HepG2 (cell line): Measurements from ENCODE around the gene SLC23A2. TPM values are rescaled to one million over a fixed set of nuclear protein-coding genes. Genes with fewer than 3 reads are reported as not detected.

Experiments
- ATAC-seq: fragments of 200-7000 bp; cut with Tn5 transposase; 3 replicates; pipeline ENCODE4 v1.9.1; 2020; ENCODE audit warnings: mild to moderate bottlenecking, moderate library complexity
- BruUV-seq: library from RNA; stranded (reverse); fragments of 400-500 nt; replicated peaks from 2 replicates; lab custom pipeline; 2021; lab: Mats Ljungman, UMichigan
- CTCF ChIA-PET: fragments of 300-600 bp; formaldehyde crosslinking; extraction: SDS; loops from one replicate; lab custom pipeline; 2021; ENCODE audit warnings: low total read pairs, inconsistent platforms, low intra/inter-chr PET ratio; lab: Yijun Ruan, JAX
- POLR2A ChIA-PET: fragments of 350-600 bp; sonication (Branson Sonifier 250); formaldehyde crosslinking; loops from one replicate; lab custom pipeline; 2020; ENCODE audit warnings: antibody characterized with exemption, inconsistent platforms; lab: Yijun Ruan, JAX
- DNase-seq: peaks from one replicate; pipeline ENCODE4 v3.0.0-alpha.2; 2015; ENCODE audit warnings: low spot score
- FAIRE-seq: peaks from 3 replicates; lab custom pipeline; 2011; peaks lifted over from hg19 to GRCh38; lab: Jason Lieb, UNC
- H2AFZ ChIP-seq: one replicate; pipeline ENCODE4 v1.6.1; 2011; ENCODE audit warnings: low read length, inconsistent platforms
- H3K27ac ChIP-seq: fragments of 300-600 bp; 3 replicates; pipeline ENCODE4 v1.8.0; 2011; ENCODE audit warnings: mixed run types, mild to moderate bottlenecking, mixed read lengths, low read length, inconsistent platforms; ENCODE audit not compliant: insufficient read depth; ENCODE audit errors: extremely low read length
- H3K27me3 ChIP-seq, 2 experiments: fragments of 200-600 bp in 1 of 2; 2 replicates in 1 of 2; 3 replicates in 1 of 2; pipeline versions ENCODE4 v1.6.0 to v1.8.0; 2011; ENCODE audit warnings: low read length in 2 of 2, mild to moderate bottlenecking in 2 of 2, moderate library complexity in 2 of 2, inconsistent platforms in 1 of 2; ENCODE audit not compliant: insufficient read depth in 2 of 2, control insufficient read depth in 1 of 2
- H3K36me3 ChIP-seq, 2 experiments: fragments of 200-600 bp in 1 of 2; replicated peaks in 1 of 2; 2 replicates in 1 of 2; 3 replicates in 1 of 2; pipeline versions ENCODE4 v1.5.1 to v1.8.0; 2011; ENCODE audit warnings: low read length in 2 of 2, inconsistent platforms in 1 of 2; ENCODE audit not compliant: insufficient read depth in 2 of 2, control insufficient read depth in 1 of 2
- H3K4me1 ChIP-seq: 2 replicates; pipeline ENCODE4 v1.5.1; 2012; ENCODE audit warnings: low read length, inconsistent platforms; ENCODE audit not compliant: insufficient read depth
- H3K4me2 ChIP-seq: 2 replicates; pipeline ENCODE4 v1.6.0; 2011; ENCODE audit warnings: low read depth, low read length, inconsistent platforms
- H3K4me3 ChIP-seq, 3 experiments: fragments of 200-600 bp in 1 of 3; sonication (generic), shearing (Covaris generic) in 1 of 3; replicated peaks in 1 of 3; 2 replicates each; pipeline ENCODE4 v1.5.1; 2011 to 2016; ENCODE audit warnings: low read length in 3 of 3, inconsistent platforms in 2 of 3, low read depth in 2 of 3, mild to moderate bottlenecking in 2 of 3, control low read depth in 1 of 3, mixed read lengths in 1 of 3; ENCODE audit not compliant: insufficient read depth in 1 of 3
- H3K79me2 ChIP-seq: one replicate; pipeline ENCODE4 v1.6.1; 2011; ENCODE audit warnings: low read length, inconsistent platforms; ENCODE audit not compliant: insufficient read depth
- H3K9ac ChIP-seq: 2 replicates; pipeline ENCODE4 v1.6.0; 2011; ENCODE audit warnings: mild to moderate bottlenecking, low read depth, low read length, inconsistent platforms; ENCODE audit not compliant: insufficient read depth
- H3K9me3 ChIP-seq: 2 replicates; pipeline ENCODE4 v1.5.1; 2012; ENCODE audit warnings: mild to moderate bottlenecking, low read length
- H4K20me1 ChIP-seq: 2 replicates; pipeline ENCODE4 v1.6.0; 2011; ENCODE audit warnings: inconsistent platforms, mild to moderate bottlenecking, low read length, moderate library complexity; ENCODE audit not compliant: insufficient read depth
- NPAS2 ChIP-seq: sonication (generic); formaldehyde crosslinking; IDR thresholded peaks from 2 replicates; pipeline ENCODE4 v1.8.0; 2022; ENCODE audit warnings: mild to moderate bottlenecking, missing genetic modification reagents, borderline replicate concordance
- SAP130 ChIP-seq: IDR thresholded peaks from 2 replicates; pipeline ENCODE4 v1.6.1; 2016; ENCODE audit warnings: low read depth
- ZKSCAN5 ChIP-seq: sonication (generic); formaldehyde crosslinking; IDR thresholded peaks from 2 replicates; pipeline ENCODE4 v1.5.1; 2020; ENCODE audit warnings: mild to moderate bottlenecking, missing genetic modification reagents
- ZNF12 ChIP-seq: sonication (generic); formaldehyde crosslinking; IDR thresholded peaks from 2 replicates; pipeline ENCODE4 v1.5.0; 2020; ENCODE audit warnings: missing genetic modification reagents
- ZNF274 ChIP-seq: sonication (generic); formaldehyde crosslinking; IDR thresholded peaks from 2 replicates; pipeline ENCODE4 v1.5.1; 2020; ENCODE audit warnings: mild to moderate bottlenecking, missing genetic modification reagents
- ZNF543 ChIP-seq: sonication (generic); formaldehyde crosslinking; IDR thresholded peaks from 2 replicates; pipeline ENCODE4 v1.4.0; 2020; ENCODE audit warnings: mild to moderate bottlenecking, missing genetic modification reagents
- ZNF670 ChIP-seq: sonication (generic); formaldehyde crosslinking; IDR thresholded peaks from 2 replicates; pipeline ENCODE4 v1.8.0; 2022; ENCODE audit warnings: mild to moderate bottlenecking, missing genetic modification reagents, borderline replicate concordance
- ZSCAN30 ChIP-seq: sonication (generic); formaldehyde crosslinking; IDR thresholded peaks from 2 replicates; pipeline ENCODE4 v1.5.0; 2020; ENCODE audit warnings: mild to moderate bottlenecking, missing genetic modification reagents
- WGBS: methylation state at CpG from one replicate; pipeline ENCODE4 v1.1.6; 2017; ENCODE audit warnings: low lambda C conversion rate; 5-methylcytosine and 5-hydroxymethylcytosine counted together
- in situ Hi-C: cut with HindIII; loops from 2 replicates; pipeline ENCODE4 v1.10.0; 2017; ENCODE audit warnings: low pct_unique_long_range_greater_than_20kb; ENCODE audit not compliant: extremely low pct_ligation_motif_present
- intact Hi-C: fragments of 100-400 bp; cut with micrococcal nuclease; formaldehyde crosslinking; loops from one replicate; pipeline ENCODE4 v1.10.0; 2022; ENCODE audit not compliant: unreplicated experiment
- polyA plus RNA-seq, 8 experiments: library from polyadenylated mRNA; depleted of rRNA in 3 of 8; stranded (reverse) in 7 of 8; unstranded in 1 of 8; fragments of >200 nt; fragmentation: Illumina TruSeq in 4 of 8; extraction: Trizol in 4 of 8; gene quantifications; 2 replicates each; pipeline versions ENCODE4 v1.2.1 to v1.2.3, GENCODE V29; 2011 to 2016; ENCODE audit warnings: low read depth in 4 of 8, missing spikeins in 1 of 8, mixed read lengths in 1 of 8; ENCODE audit not compliant: insufficient read depth in 1 of 8
- total RNA-seq, 5 experiments: library from RNA; depleted of rRNA; stranded (reverse); fragments of >200 nt; fragmentation: Illumina TruSeq; extraction: Trizol; gene quantifications; 2 replicates each; pipeline ENCODE4 v1.2.3, GENCODE V29; 2016; ENCODE audit warnings: low read depth in 1 of 5
- TF ChIP-seq, protein P1 (sequence below): sonication (generic); formaldehyde crosslinking; IDR thresholded peaks from 2 replicates; pipeline ENCODE4 v1.5.1; 2020; ENCODE audit warnings: missing genetic modification reagents, mild to moderate bottlenecking, borderline replicate concordance
- TF ChIP-seq, protein P2 (sequence below): sonication (generic); formaldehyde crosslinking; IDR thresholded peaks from 2 replicates; pipeline ENCODE4 v1.5.0; 2020; ENCODE audit warnings: mild to moderate bottlenecking, missing genetic modification reagents

Gene SLC23A2
- total and polyA plus RNA-seq, 2 of the 13 experiments (the other 11 are each of a cell fraction or from before 2014, with no cell fraction given), result 42.2 to 51.2 TPM

DNA sequence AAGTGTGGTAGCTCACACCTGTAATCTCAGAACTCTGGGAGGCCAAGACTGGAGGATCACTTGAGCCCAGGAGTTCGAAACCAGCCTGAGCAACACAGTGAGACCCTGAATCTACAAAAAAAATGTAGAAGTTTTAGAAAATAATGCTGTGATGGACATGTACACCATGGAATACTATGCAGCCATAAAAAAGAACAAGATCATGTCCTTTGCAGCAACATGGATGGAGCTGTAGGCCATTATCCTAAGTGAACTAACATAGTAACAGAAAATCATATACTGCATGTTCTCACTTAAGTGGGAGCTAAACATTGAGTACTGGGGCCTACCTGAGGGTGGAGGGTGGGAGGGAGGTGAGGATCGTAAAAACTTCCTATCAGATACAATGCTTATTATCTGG is 168.8 kb downstream of the SLC23A2 start:
- BruUV-seq, result no TSS peak
- Histone ChIP-seq H3K4me1 (no peaks in the 10 kb centered on the region), H3K27me3 (peaks cover 7 to 8% of the 10 kb centered on the region in 2 experiments; a peak in 2 of 5 replicates), H4K20me1 (no peaks in the 10 kb centered on the region), H2AFZ (no peak overlapping the region), H3K9ac (no peak overlapping the region), H3K79me2 (no peaks in the 10 kb centered on the region), H3K9me3 (no peaks in the 10 kb centered on the region), H3K27ac (no peak overlapping the region), H3K36me3 (no peaks in the 10 kb centered on the region), H3K4me3 (no peak overlapping the region), H3K4me2 (no peak overlapping the region)
- POLR2A ChIA-PET, result no interaction called here
- FAIRE-seq (no peak), DNase-seq (no peak), ATAC-seq (no peak)
- CTCF ChIA-PET, result no interaction called here
- in situ Hi-C loops (no loop called here), intact Hi-C loops (no loop called here)
- no peak for TF ChIP-seq ZNF670 (CRISPR knock-in tag)
- TF ChIP-seq NPAS2 (CRISPR knock-in tag), result no peak
- no peak for TF ChIP-seq ZNF543 (CRISPR knock-in tag)
- TF ChIP-seq, protein P1, sequence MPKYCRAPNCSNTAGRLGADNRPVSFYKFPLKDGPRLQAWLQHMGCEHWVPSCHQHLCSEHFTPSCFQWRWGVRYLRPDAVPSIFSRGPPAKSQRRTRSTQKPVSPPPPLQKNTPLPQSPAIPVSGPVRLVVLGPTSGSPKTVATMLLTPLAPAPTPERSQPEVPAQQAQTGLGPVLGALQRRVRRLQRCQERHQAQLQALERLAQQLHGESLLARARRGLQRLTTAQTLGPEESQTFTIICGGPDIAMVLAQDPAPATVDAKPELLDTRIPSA, result no peak
- no peak for TF ChIP-seq SAP130 (CRISPR knock-in tag)
- no peak for TF ChIP-seq ZNF274 (CRISPR knock-in tag)
- TF ChIP-seq, protein P2, sequence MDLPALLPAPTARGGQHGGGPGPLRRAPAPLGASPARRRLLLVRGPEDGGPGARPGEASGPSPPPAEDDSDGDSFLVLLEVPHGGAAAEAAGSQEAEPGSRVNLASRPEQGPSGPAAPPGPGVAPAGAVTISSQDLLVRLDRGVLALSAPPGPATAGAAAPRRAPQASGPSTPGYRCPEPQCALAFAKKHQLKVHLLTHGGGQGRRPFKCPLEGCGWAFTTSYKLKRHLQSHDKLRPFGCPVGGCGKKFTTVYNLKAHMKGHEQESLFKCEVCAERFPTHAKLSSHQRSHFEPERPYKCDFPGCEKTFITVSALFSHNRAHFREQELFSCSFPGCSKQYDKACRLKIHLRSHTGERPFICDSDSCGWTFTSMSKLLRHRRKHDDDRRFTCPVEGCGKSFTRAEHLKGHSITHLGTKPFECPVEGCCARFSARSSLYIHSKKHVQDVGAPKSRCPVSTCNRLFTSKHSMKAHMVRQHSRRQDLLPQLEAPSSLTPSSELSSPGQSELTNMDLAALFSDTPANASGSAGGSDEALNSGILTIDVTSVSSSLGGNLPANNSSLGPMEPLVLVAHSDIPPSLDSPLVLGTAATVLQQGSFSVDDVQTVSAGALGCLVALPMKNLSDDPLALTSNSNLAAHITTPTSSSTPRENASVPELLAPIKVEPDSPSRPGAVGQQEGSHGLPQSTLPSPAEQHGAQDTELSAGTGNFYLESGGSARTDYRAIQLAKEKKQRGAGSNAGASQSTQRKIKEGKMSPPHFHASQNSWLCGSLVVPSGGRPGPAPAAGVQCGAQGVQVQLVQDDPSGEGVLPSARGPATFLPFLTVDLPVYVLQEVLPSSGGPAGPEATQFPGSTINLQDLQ (CRISPR knock-in tag), result no peak
- TF ChIP-seq ZSCAN30 (CRISPR knock-in tag), result no peak
- TF ChIP-seq ZKSCAN5 (CRISPR knock-in tag), result no peak
- no peak for TF ChIP-seq ZNF12 (CRISPR knock-in tag)
- 7% methylated on average over 2 of the region's 2 CpGs for WGBS
